ENCODE results near the gene TNIK. TPM values are rescaled to one million over a fixed set of nuclear protein-coding genes. Genes with fewer than 3 reads are reported as not detected.

TNIK gene
- total and polyA plus RNA-seq, 10 of the 15 experiments (the other 5 are each of a cell fraction or from before 2014, with no cell fraction given): 13.9 to 74.3 (median 48.2) TPM

- FAIRE-seq (no peak), DNase-seq (ENCODE audit: low read depth, low spot score) (no peak), ATAC-seq (no peak)
- no peak overlapping the region for H3K4me2 ChIP-seq (ENCODE audit: control insufficient read depth, insufficient read depth)
- intact Hi-C loops (cut with micrococcal nuclease; ENCODE audit: unreplicated experiment) (no loop called here), in situ Hi-C loops (cut with MboI) (no loop called here)
- ChIA-PET CTCF (no interaction called here), RAD21 (ENCODE audit: unreplicated experiment) (no interaction called here), SMC1A (ENCODE audit: uncharacterized antibody, unreplicated experiment) (interaction anchor here (0.6 to 2.3 kb wide), 3 partner anchors 19 to 57 kb away, joined by 3 to 9 read pairs (median 3); no protein-coding TSS in a partner anchor), POLR2A (no interaction called here)
- H2AFZ ChIP-seq (ENCODE audit: control insufficient read depth, low read depth, low read length): no peak overlapping the region
- H3K4me1 ChIP-seq (ENCODE audit: control insufficient read depth, insufficient read depth, low read length): peaks cover 14% of the 10 kb centered on the region
- H4K20me1 ChIP-seq (ENCODE audit: control insufficient read depth, insufficient read depth): no peaks in the 10 kb centered on the region
- WGBS (ENCODE audit: insufficient coverage, insufficient replicate concordance, low lambda C conversion rate, missing lambda C conversion rate): 99% methylated on average over 3 of the region's 3 CpGs
- H3K9ac ChIP-seq (ENCODE audit: control insufficient read depth, insufficient read depth, low read length): no peak overlapping the region
- H3K79me2 ChIP-seq (ENCODE audit: control insufficient read depth, insufficient read depth, low read length): peaks cover 22% of the 10 kb centered on the region
- no peaks in the 10 kb centered on the region for H3K27me3 ChIP-seq (replicated peaks in 1 of 2; ENCODE audit: control insufficient read depth in 2 of 2, insufficient read depth in 2 of 2, low read length in 1 of 2)
- BruUV-seq (replicated peaks): no TSS peak
- no peak overlapping the region for H3K4me3 ChIP-seq
- peaks cover 3 to 21% of the 10 kb centered on the region in 2 experiments for H3K36me3 ChIP-seq (ENCODE audit: control insufficient read depth in 2 of 2, insufficient read depth in 2 of 2, low read length in 1 of 2)
- no peak overlapping the region for H3K27ac ChIP-seq (ENCODE audit: control insufficient read depth, insufficient read depth)
- H3K9me3 ChIP-seq (replicated peaks; ENCODE audit: control insufficient read depth, insufficient read depth, low read length): peaks cover 15% of the 10 kb centered on the region
- TF ChIP-seq FOXM1 (IDR thresholded peaks at IDR 0.05; ENCODE audit: low read depth, low read length): no peak
- TF ChIP-seq STAT3 (IDR thresholded peaks at IDR 0.05; ENCODE audit: low read depth, low read length): no peak
- TF ChIP-seq RUNX3 (IDR thresholded peaks at IDR 0.05; ENCODE audit: low read length): no peak
- TF ChIP-seq RFX5 (IDR thresholded peaks at IDR 0.05; ENCODE audit: low read depth, low read length): no peak
- TF ChIP-seq FOXK2 (IDR thresholded peaks at IDR 0.05): no peak
- no peak for TF ChIP-seq SREBF2 (IDR thresholded peaks at IDR 0.05; ENCODE audit: low read length)
- TF ChIP-seq RBBP5 (conservative IDR thresholded peaks at IDR 0.05): no peak
- TF ChIP-seq IKZF2 (IDR thresholded peaks at IDR 0.05): no peak
- TF ChIP-seq ETV6 (conservative IDR thresholded peaks at IDR 0.05 in 1 of 2, IDR thresholded peaks at IDR 0.05 in 1 of 2; ENCODE audit: borderline replicate concordance in 1 of 2, low read depth in 1 of 2): no peak
- TF ChIP-seq ZNF217 (IDR thresholded peaks at IDR 0.05): no peak
- TF ChIP-seq KLF5 (IDR thresholded peaks at IDR 0.05; ENCODE audit: partially characterized antibody): no peak
- TF ChIP-seq USF1 (IDR thresholded peaks at IDR 0.05; ENCODE audit: borderline replicate concordance, extremely low read length, insufficient read depth, low read depth, low read length): no peak
- no peak for TF ChIP-seq NFXL1 (IDR thresholded peaks at IDR 0.05; ENCODE audit: borderline replicate concordance)
- TF ChIP-seq TCF3 (IDR thresholded peaks at IDR 0.05; ENCODE audit: borderline replicate concordance, insufficient read depth, low read depth, low read length): no peak
- no peak for TF ChIP-seq CEBPZ (IDR thresholded peaks at IDR 0.05; ENCODE audit: low read depth, low read length)
- TF ChIP-seq RELB (IDR thresholded peaks at IDR 0.05; ENCODE audit: low read depth): no peak
Measured at GRCh38 chr3:171227828-171228227, 232.4 kb downstream of the TNIK start.

All from GM12878 (cell line).